B cell (primary cell): ENCODE measurements around the gene DCBLD2.

Source experiments
- CTCF ChIP-seq: fragments of 200-600 bp; IDR thresholded peaks from one replicate; pipeline ENCODE4 v1.8.0; 2022; ENCODE audit warnings: antibody characterized with exemption, mild to moderate bottlenecking
- EZH2 ChIP-seq: IDR thresholded peaks from 2 replicates; pipeline ENCODE4 v1.6.1; 2012; ENCODE audit warnings: borderline replicate concordance, low read depth, mild to moderate bottlenecking, moderate library complexity, low read length; ENCODE audit not compliant: insufficient read depth, poor library complexity, severe bottlenecking

GRCh38 chr3:98829246-98829832 lies 72.2 kb downstream of the DCBLD2 start:
- TF ChIP-seq CTCF (no peak), EZH2 (no peak)
